GM19452 (cell line): ENCODE measurements around the gene ARHGEF16.

Experiments
- ATAC-seq: cut with Tn5 transposase; IDR thresholded peaks from one replicate; pipeline ENCODE4 v1.9.1; 2021; ENCODE audit not compliant: unreplicated experiment

The ARHGEF16 gene

GRCh38 chr1:3436451-3436850 lies 18.0 kb upstream of the ARHGEF16 start:
- no peak for ATAC-seq

GRCh38 chr1:3436901-3437300 lies 17.6 kb upstream of the ARHGEF16 start:
- no peak for ATAC-seq

DNA sequence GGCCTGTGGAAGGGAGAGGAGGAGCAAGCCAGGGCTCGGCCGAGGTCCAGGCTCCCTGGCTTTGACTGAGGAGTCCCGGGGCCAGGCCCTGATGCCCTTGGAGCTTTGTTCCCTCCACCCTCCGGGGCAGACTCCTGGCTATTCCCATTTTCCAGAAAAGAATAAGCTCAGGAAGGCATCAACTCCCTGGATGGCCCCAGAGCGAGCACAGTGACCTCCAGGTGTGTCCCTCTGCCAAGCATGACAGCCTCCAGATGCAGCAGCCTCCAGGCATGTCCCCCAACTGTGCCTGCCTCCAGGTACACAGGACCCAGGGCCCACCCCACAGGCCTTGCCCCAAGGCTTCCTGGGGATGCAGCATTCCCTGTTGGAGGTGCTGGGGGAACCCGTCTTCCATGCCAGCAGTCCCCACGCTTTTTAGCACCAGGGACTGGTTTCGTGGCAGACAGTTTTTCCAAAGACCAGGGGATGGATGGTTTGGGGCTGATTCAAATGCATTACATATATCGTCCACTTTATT lies 15.7 kb upstream of the ARHGEF16 start:
- ATAC-seq = no peak

DNA sequence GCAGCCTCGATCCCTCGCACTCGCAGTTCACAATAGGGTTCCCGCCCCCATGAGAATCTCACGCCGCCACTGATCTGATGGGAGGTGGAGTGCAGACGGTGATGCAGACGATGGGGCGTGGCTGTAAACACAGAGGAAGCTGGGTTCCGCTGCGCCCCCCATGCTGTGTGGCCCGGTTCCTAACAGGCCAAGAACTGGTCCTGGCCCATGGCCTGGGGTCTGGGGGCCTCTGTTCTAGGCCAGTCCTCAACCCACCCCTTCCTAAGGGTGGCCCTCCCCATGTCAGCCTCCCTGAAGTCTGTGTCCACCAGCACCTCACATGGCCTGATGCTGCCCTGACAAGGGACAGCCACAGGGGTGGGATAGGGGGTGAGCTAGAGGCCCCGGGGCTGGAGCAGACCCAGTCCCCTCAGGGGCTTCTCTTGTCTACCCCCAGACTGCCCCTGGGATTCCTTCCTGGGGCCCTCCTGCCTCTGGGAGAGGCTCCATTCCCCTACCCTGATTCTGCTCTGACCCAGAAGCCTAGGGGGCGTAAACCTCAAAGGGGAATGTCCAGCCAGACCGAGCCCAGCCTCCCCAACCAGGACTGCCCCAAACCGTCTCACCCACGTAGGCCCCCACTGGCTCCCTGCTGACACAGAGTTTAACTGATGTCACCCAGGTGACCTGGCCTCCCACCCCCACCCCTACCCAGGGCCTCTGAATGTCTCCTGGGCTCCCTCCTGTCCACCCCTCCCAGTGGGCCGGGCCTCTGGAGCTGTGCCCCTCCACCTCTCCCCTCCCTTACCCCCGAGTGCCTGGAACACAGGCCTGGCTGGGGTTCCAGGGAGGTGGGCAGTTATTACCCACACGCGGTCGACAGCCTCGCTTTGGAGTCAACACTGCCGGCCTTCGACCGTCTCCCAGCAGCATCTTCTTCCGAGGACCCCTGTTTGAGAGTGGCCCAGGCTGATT lies 14.8 kb upstream of the ARHGEF16 start:
- ATAC-seq = no peak

GRCh38 chr1:3440300-3440681 lies 14.2 kb upstream of the ARHGEF16 start:
- no peak for ATAC-seq

- ATAC-seq = no peak
Measured at GRCh38 chr1:3440711-3441409, 13.6 kb upstream of the ARHGEF16 start.

GRCh38 chr1:3441410-3441847 lies 13.0 kb upstream of the ARHGEF16 start:
- ATAC-seq = no peak

DNA sequence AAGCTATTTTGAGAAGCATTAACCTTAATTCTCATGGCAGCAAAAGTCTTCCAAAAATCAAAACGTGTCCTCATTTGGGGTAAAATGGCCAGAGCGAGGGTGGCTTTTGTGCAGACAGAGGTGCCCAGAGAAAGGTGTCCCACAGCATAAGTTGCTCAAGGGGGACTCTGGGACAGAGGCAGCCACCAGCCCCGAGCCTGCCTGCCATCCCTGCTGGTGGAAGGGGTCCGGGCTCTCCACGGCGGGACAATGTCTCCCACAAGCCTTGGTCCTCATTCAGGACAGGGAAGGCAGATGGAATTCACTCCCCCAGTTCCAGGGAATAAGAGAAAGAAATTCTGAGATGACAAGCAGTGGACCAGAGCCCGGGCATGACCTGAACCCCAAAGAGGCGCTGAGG lies 12.6 kb upstream of the ARHGEF16 start:
- ATAC-seq = no peak

- ATAC-seq = no peak
Measured at GRCh38 chr1:3442331-3442730, 12.1 kb upstream of the ARHGEF16 start.

GRCh38 chr1:3442901-3443300 lies 11.6 kb upstream of the ARHGEF16 start:
- ATAC-seq = no peak

- ATAC-seq = no peak
Measured at GRCh38 chr1:3443807-3444206, 10.7 kb upstream of the ARHGEF16 start.

DNA sequence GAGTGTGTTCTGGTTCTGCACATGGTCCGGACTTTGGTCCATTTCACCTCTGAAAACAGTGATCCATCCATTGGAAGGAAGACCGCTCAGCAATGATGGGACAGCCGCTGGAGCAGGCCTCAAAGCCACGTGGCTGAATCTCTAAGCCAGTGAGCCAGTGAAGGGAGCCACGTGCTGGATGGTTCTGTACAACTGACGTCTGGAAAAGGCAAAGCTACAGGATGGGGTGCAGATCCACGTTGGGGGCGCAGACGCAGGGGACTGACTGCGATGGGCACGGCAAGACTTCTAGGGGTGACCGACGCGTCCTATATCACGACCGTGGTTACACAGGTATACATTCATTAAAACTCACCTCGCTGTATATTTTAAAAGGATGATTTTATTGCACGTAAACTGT lies 10.2 kb upstream of the ARHGEF16 start:
- no peak for ATAC-seq

- no peak for ATAC-seq
Measured at GRCh38 chr1:3444736-3445135, 9.7 kb upstream of the ARHGEF16 start.

DNA sequence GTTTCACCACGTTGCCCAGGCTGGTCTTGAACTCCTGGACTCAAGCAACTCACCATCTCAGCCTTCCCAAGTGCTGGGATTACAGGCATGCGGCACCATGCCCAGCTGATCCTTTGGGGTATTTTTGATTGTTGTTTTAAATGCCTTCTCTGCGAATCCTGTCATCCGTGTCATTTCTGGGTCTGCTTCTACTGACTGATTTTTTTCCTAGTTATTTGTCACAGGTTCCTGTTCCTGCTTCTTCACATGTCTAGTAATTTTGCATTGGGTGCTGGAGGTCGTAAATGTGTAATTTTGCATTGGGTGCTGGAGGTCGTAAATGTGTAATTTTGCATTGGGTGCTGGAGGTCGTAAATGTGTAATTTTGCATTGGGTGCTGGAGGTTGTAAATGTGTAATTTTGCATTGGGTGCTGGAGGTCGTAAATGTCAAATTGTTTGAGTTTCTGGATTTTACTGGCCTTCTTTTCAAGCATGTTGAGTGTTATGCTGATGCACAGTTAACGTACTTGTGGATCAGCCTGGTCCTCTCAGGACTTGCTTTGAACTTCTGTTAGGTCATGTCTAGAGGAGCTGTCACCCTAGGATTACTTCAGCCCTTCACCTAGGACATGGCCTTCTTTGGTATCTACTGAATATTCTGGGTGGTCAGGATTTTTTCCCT lies 4.1 kb upstream of the ARHGEF16 start:
- ATAC-seq = no peak

GRCh38 chr1:3450983-3451382 lies 3.5 kb upstream of the ARHGEF16 start:
- ATAC-seq = no peak

DNA sequence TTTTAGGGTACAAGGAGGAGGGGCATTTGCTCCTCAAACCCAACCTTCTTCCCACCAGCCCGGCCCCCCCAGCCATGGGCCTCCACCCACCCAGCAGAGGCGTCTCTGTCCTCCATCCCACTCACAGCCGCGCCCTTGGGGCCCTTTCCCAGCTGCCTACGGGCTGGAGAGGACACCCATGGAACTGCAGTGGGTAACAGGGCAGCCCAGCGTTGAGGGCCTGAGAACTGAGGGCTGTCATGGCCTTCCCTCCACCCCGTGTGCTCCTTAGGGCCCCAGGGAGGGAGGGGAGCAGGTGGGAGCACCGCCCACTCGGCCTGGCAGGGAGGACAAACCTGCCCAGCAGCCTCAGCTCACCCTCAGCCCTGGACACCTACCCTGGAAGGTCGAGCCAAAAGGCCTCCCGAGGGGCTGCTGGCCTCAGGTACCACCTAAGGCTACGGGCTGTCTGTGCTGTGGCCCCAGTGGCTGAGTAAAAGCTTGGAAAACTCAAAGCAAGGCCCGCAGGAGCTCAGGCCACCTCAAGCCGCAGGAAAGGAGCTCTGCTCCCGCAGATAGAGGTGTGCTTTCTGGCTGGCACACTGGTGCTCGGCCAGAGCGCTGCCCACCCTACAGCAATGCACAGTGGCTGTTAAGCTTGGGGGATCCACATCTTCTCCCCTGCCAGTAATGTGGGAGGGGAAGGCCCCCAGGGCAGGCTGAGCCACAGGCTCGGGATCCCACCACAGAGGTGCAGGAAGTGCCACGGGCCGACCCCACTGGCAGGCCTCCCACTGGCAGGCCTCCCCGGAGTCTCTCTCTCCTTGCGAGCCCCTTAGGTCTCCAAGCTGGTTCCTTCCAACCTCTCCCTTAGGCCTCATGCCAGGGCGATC lies 2.2 kb upstream of the ARHGEF16 start:
- no peak for ATAC-seq

DNA sequence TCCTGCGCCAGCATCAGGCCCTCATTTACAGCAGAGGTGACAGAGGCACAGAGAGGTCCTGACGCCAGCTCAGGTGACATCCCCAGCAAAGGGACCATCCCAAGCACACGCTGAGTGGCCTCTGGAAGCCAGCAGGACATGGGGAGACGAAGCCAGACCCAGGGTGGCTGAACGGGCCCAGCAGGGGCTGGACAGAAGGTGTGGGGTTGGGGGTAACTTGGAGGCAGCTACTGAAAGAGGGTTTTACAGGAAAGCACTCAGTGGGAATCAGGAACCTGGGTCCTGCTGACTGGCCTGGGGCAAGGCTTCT lies 1.6 kb upstream of the ARHGEF16 start:
- no peak for ATAC-seq

- ATAC-seq = no peak
Measured at GRCh38 chr1:3453203-3453761, 1.2 kb upstream of the ARHGEF16 start.

DNA sequence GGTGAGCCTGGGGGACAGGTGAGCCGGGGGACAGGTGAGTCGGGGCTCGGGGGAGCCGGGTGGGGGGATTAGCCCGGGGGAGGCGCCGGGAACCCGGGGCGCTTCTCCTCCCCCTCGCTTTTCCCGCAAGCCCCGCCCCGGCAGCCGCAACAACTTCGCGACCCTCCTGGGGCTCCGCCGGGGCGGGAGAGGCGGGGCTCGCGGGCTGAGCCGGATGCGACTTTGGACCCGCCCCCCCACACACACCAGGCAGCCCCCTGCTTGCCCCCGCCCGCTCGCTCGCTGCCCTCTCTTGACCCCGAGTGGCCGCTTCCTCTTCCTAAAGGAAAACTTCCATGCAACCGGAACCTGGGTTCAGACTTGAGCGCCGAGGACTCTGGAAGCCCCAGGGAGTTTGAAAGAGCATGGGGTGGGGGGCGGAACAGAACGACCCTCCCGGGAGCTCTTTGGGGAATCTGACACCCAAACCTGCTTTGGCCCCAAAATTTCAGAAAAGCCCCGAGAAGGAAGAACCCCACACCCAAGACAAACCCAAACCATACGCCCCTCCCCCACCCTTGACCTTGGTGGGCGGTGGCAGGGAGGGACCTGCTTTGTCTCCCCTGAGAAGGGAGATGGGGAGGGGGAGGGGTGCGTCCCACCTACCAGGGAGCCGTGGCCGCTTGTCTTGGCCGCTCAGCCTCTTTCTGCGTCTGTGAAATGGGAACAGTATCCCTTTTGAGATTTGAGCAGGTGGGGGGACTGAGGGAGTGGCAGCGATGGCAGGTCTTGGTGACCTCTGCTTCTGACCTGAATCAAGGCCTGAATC lies 550 bp downstream of the ARHGEF16 start:
- no peak for ATAC-seq
